Activated CD8-positive, alpha-beta memory T cell treated with anti-CD3 and anti-CD28 coated beads, Interleukin-2, amount 50 U/mL, for 48 hours (primary cell): ENCODE data around the gene OR8I2.
"Not testable (repeated sequence)": the region's sequence is repeated elsewhere in the genome, so short reads cannot be mapped to it uniquely, and the experiment has no call there.

Experiments
- DNase-seq: peaks from one replicate; pipeline ENCODE4 v3.0.0-alpha.2; 2020

OR8I2 gene

GRCh38 chr11:56093008-56093407 lies at the start of gene OR8I2:
Gene OR8I2 (plus strand): TSS chr11:56093308. CDS start chr11:56093308, 0 bp downstream.
- DNase-seq, result no peak

GRCh38 chr11:56045538-56045937 lies 47.6 kb upstream of the OR8I2 start:
- no peak for DNase-seq

- DNase-seq, result no peak
Measured at GRCh38 chr11:56048480-56048879, 44.6 kb upstream of the OR8I2 start.

GRCh38 chr11:56049487-56049886 lies 43.6 kb upstream of the OR8I2 start:
- DNase-seq, result no peak

GRCh38 chr11:56056366-56056765 lies 36.7 kb upstream of the OR8I2 start:
- DNase-seq, result not testable (repeated sequence)

GRCh38 chr11:56057661-56058237 lies 35.4 kb upstream of the OR8I2 start:
- not testable (repeated sequence) for DNase-seq

GRCh38 chr11:56058260-56058780 lies 34.8 kb upstream of the OR8I2 start:
- not testable (repeated sequence) for DNase-seq

- DNase-seq, result no peak
Measured at GRCh38 chr11:56066980-56067379, 26.1 kb upstream of the OR8I2 start.

GRCh38 chr11:56089697-56090096 lies 3.4 kb upstream of the OR8I2 start:
- no peak for DNase-seq

- DNase-seq, result no peak
Measured at GRCh38 chr11:56103210-56103737, 10.2 kb downstream of the OR8I2 start, which contains the start of gene OR8H2. Gene OR8H2 (plus strand): TSS chr11:56103687. CDS start chr11:56105043, 1,356 bp downstream.

GRCh38 chr11:56122073-56122472 lies 29.0 kb downstream of the OR8I2 start, which contains the start of gene OR8H3:
Gene OR8H3 (plus strand): TSS chr11:56122373. CDS start chr11:56122373, 0 bp downstream.
- no peak for DNase-seq

GRCh38 chr11:56140151-56140661 lies 47.1 kb downstream of the OR8I2 start, which contains the start of gene OR8J3:
Gene OR8J3 (minus strand): TSS chr11:56140201. CDS start chr11:56137718, 2,483 bp downstream.
- DNase-seq, result no peak

- not testable (repeated sequence) for DNase-seq
Measured at GRCh38 chr11:56143681-56144080, 50.6 kb downstream of the OR8I2 start.
